HEK293 (cell line): Measurements from ENCODE around the gene RNASEH2A.

ENCODE experiments used
- CTCF ChIA-PET: fragments of 350-600 bp; formaldehyde crosslinking; extraction: SDS; loops from one replicate; lab custom pipeline; 2021; ENCODE audit warnings: antibody characterized with exemption; lab: Yijun Ruan, JAX
- POLR2A ChIA-PET: fragments of 300-600 bp; formaldehyde crosslinking; extraction: SDS; loops from one replicate; lab custom pipeline; 2020; ENCODE audit warnings: antibody characterized with exemption, inconsistent platforms; lab: Yijun Ruan, JAX
- H3K27ac ChIP-seq: fragments of 200-500 bp; sonication (Bioruptor generic); 2 replicates; pipeline ENCODE4 v1.5.1; 2014; ENCODE audit warnings: low read depth, low read length, control low read depth, inconsistent platforms; ENCODE audit errors: extremely low read depth
- H3K36me3 ChIP-seq, 2 experiments: fragments of 200-500 bp in 1 of 2; sonication (Bioruptor generic) in 1 of 2; 1 replicate in 1 of 2; 2 replicates in 1 of 2; pipeline ENCODE4 v1.5.1; 2014 to 2017; ENCODE audit warnings: inconsistent platforms in 2 of 2, low read length in 2 of 2; ENCODE audit not compliant: control insufficient read depth in 2 of 2, insufficient read depth in 1 of 2
- H3K4me1 ChIP-seq: fragments of 200-500 bp; sonication (Bioruptor generic); 2 replicates; pipeline ENCODE4 v1.5.1; 2014; ENCODE audit warnings: mild to moderate bottlenecking, low read length, inconsistent platforms; ENCODE audit not compliant: control insufficient read depth, insufficient read depth
- H3K4me3 ChIP-seq: 2 replicates; pipeline ENCODE4 v1.5.1; 2011; ENCODE audit warnings: low read depth, mild to moderate bottlenecking, control low read depth, low read length, moderate library complexity
- H3K9me3 ChIP-seq: fragments of 200-500 bp; sonication (Bioruptor generic); 2 replicates; pipeline ENCODE4 v1.5.1; 2014; ENCODE audit warnings: low read depth, low read length, inconsistent platforms; ENCODE audit not compliant: control insufficient read depth, insufficient read depth
- BCL11B ChIP-seq: fragments of 450-650 bp; formaldehyde crosslinking; IDR thresholded peaks from 2 replicates; pipeline ENCODE4 v1.5.1; 2016; ENCODE audit warnings: low read depth, missing biosample characterization, missing genetic modification characterization
- EGR2 ChIP-seq: fragments of 450-650 bp; formaldehyde crosslinking; IDR thresholded peaks from 2 replicates; pipeline ENCODE4 v1.5.1; 2016; ENCODE audit warnings: low read depth, missing biosample characterization, missing genetic modification characterization
- INSM2 ChIP-seq: fragments of 450-650 bp; formaldehyde crosslinking; IDR thresholded peaks from 2 replicates; pipeline ENCODE4 v1.5.1; 2016; ENCODE audit warnings: missing biosample characterization, missing genetic modification characterization
- KLF1 ChIP-seq: fragments of 450-650 bp; formaldehyde crosslinking; IDR thresholded peaks from 2 replicates; pipeline ENCODE4 v1.5.1; 2016; ENCODE audit warnings: missing biosample characterization, missing genetic modification characterization
- KLF10 ChIP-seq: fragments of 450-650 bp; IDR thresholded peaks from 2 replicates; pipeline ENCODE4 v1.5.1; 2018; ENCODE audit warnings: missing biosample characterization, mild to moderate bottlenecking, missing genetic modification characterization
- KLF17 ChIP-seq: fragments of 450-650 bp; formaldehyde crosslinking; IDR thresholded peaks from 2 replicates; pipeline ENCODE4 v1.5.1; 2016; ENCODE audit warnings: missing biosample characterization, missing genetic modification characterization
- SP2 ChIP-seq: fragments of 450-650 bp; formaldehyde crosslinking; IDR thresholded peaks from 2 replicates; pipeline ENCODE4 v1.5.1; 2016; ENCODE audit warnings: missing biosample characterization, missing genetic modification characterization
- TRIM28 ChIP-seq: IDR thresholded peaks from 2 replicates; pipeline ENCODE4 v1.6.1; 2011; ENCODE audit warnings: low read length, control low read depth, borderline replicate concordance
- ZBTB17 ChIP-seq: fragments of 450-650 bp; formaldehyde crosslinking; IDR thresholded peaks from 2 replicates; pipeline ENCODE4 v1.5.1; 2016; ENCODE audit warnings: missing biosample characterization, missing genetic modification characterization
- ZBTB48 ChIP-seq: fragments of 450-650 bp; formaldehyde crosslinking; IDR thresholded peaks from 2 replicates; pipeline ENCODE4 v1.5.1; 2016; ENCODE audit warnings: missing biosample characterization, missing genetic modification characterization
- ZFP37 ChIP-seq: fragments of 450-650 bp; formaldehyde crosslinking; IDR thresholded peaks from 2 replicates; pipeline ENCODE4 v1.5.1; 2016; ENCODE audit warnings: missing biosample characterization, missing genetic modification characterization
- ZFP41 ChIP-seq: fragments of 450-650 bp; formaldehyde crosslinking; IDR thresholded peaks from 2 replicates; pipeline ENCODE4 v1.5.1; 2016; ENCODE audit warnings: missing biosample characterization, missing genetic modification characterization, borderline replicate concordance
- ZNF10 ChIP-seq: fragments of 450-650 bp; formaldehyde crosslinking; IDR thresholded peaks from 2 replicates; pipeline ENCODE4 v1.5.1; 2017; ENCODE audit warnings: missing biosample characterization, missing genetic modification characterization
- ZNF121 ChIP-seq: fragments of 450-650 bp; formaldehyde crosslinking; IDR thresholded peaks from 2 replicates; pipeline ENCODE4 v1.5.1; 2016; ENCODE audit warnings: missing biosample characterization, missing genetic modification characterization
- ZNF138 ChIP-seq: fragments of 450-650 bp; formaldehyde crosslinking; IDR thresholded peaks from 2 replicates; pipeline ENCODE4 v1.5.1; 2016; ENCODE audit warnings: missing biosample characterization, missing genetic modification characterization, borderline replicate concordance
- ZNF140 ChIP-seq: fragments of 450-650 bp; formaldehyde crosslinking; IDR thresholded peaks from 2 replicates; pipeline ENCODE4 v1.5.1; 2016; ENCODE audit warnings: missing biosample characterization, missing genetic modification characterization
- ZNF2 ChIP-seq: fragments of 450-650 bp; formaldehyde crosslinking; IDR thresholded peaks from 2 replicates; pipeline ENCODE4 v1.5.1; 2016; ENCODE audit warnings: missing biosample characterization, missing genetic modification characterization
- ZNF449 ChIP-seq: fragments of 450-650 bp; formaldehyde crosslinking; IDR thresholded peaks from 2 replicates; pipeline ENCODE4 v1.5.1; 2017; ENCODE audit warnings: missing biosample characterization, mild to moderate bottlenecking, missing genetic modification characterization, moderate library complexity
- ZNF48 ChIP-seq: fragments of 450-650 bp; formaldehyde crosslinking; IDR thresholded peaks from 2 replicates; pipeline ENCODE4 v1.5.1; 2016; ENCODE audit warnings: missing biosample characterization, missing genetic modification characterization
- ZNF580 ChIP-seq: fragments of 450-650 bp; formaldehyde crosslinking; IDR thresholded peaks from 2 replicates; pipeline ENCODE4 v1.5.1; 2016; ENCODE audit warnings: missing biosample characterization, missing genetic modification characterization
- ZNF624 ChIP-seq: fragments of 450-650 bp; formaldehyde crosslinking; IDR thresholded peaks from 2 replicates; pipeline ENCODE4 v1.5.1; 2017; ENCODE audit warnings: missing biosample characterization, missing genetic modification characterization
- ZNF626 ChIP-seq: fragments of 450-650 bp; sonication (Bioruptor Pico); formaldehyde crosslinking; IDR thresholded peaks from 2 replicates; pipeline ENCODE4 v1.5.1; 2018; ENCODE audit warnings: missing biosample characterization, missing genetic modification characterization, inconsistent platforms
- ZNF645 ChIP-seq: fragments of 450-650 bp; formaldehyde crosslinking; IDR thresholded peaks from 2 replicates; pipeline ENCODE4; 2016; ENCODE audit warnings: missing biosample characterization, missing genetic modification characterization
- ZXDB ChIP-seq: fragments of 450-650 bp; formaldehyde crosslinking; IDR thresholded peaks from 2 replicates; pipeline ENCODE4 v1.5.1; 2016; ENCODE audit warnings: missing biosample characterization, missing genetic modification characterization

RNASEH2A gene

GRCh38 chr19:12843328-12843727, 36.9 kb downstream of the RNASEH2A start:
- H3K36me3 ChIP-seq: no peaks in the 10 kb centered on the region
- no peaks in the 10 kb centered on the region for H3K9me3 ChIP-seq
- no peak overlapping the region for H3K4me3 ChIP-seq
- CTCF ChIA-PET: interaction anchor here (1.2 to 7.2 kb wide), 2 partner anchors 78 to 83 kb away, joined by 3 to 62 read pairs; no protein-coding TSS in a partner anchor
- TF ChIP-seq ZNF121 (tag by site-specific recombination) (no peak), ZNF2 (tag by site-specific recombination) (no peak), ZBTB48 (tag by site-specific recombination) (no peak), KLF10 (tag by site-specific recombination) (no peak), ZFP37 (tag by site-specific recombination) (no peak), ZNF645 (tag by site-specific recombination) (no peak), INSM2 (no peak)
- H3K27ac ChIP-seq: no peak overlapping the region
- POLR2A ChIA-PET: no interaction called here
- H3K4me1 ChIP-seq: no peaks in the 10 kb centered on the region

GRCh38 chr19:12843999-12844732, 37.8 kb downstream of the RNASEH2A start:
- H3K9me3 ChIP-seq: no peaks in the 10 kb centered on the region
- TF ChIP-seq ZNF138 (tag by site-specific recombination) (no peak), ZNF624 (tag by site-specific recombination) (no peak), ZNF580 (tag by site-specific recombination) (0 out of 2 replicates have a peak, but pooled peaks have one; percentile 41), KLF1 (tag by site-specific recombination) (no peak), ZNF626 (tag by site-specific recombination) (no peak), TRIM28 (no peak), ZNF140 (tag by site-specific recombination) (no peak), ZFP41 (tag by site-specific recombination) (no peak), BCL11B (tag by site-specific recombination) (no peak), ZXDB (tag by site-specific recombination) (no peak), ZNF48 (tag by site-specific recombination) (no peak), KLF17 (peak; percentile 63; the same call in 1 of the 2 replicates), EGR2 (peak; percentile 25; the same call in 1 of the 2 replicates), ZNF449 (tag by site-specific recombination) (no peak), ZNF10 (no peak), ZBTB17 (peak; percentile 66), SP2 (tag by site-specific recombination) (peak; percentile 44)
- no peaks in the 10 kb centered on the region for H3K36me3 ChIP-seq
- no peak overlapping the region for H3K4me3 ChIP-seq
- ChIA-PET POLR2A (no interaction called here), CTCF (interaction anchor here (0.5 to 7.2 kb wide), 7 partner anchors 10 to 109 kb away, joined by 3 to 62 read pairs (median 4); partner anchors contain the start of gene RTBDN)
- H3K27ac ChIP-seq: no peak overlapping the region
- H3K4me1 ChIP-seq: no peaks in the 10 kb centered on the region
